HG03520 (cell line): ENCODE data around the gene BACH2.

Source experiments
- ATAC-seq: cut with Tn5 transposase; IDR thresholded peaks from one replicate; pipeline ENCODE4 v1.9.1; 2021; ENCODE audit warnings: mild to moderate bottlenecking, moderate library complexity; ENCODE audit not compliant: unreplicated experiment

The BACH2 gene

DNA sequence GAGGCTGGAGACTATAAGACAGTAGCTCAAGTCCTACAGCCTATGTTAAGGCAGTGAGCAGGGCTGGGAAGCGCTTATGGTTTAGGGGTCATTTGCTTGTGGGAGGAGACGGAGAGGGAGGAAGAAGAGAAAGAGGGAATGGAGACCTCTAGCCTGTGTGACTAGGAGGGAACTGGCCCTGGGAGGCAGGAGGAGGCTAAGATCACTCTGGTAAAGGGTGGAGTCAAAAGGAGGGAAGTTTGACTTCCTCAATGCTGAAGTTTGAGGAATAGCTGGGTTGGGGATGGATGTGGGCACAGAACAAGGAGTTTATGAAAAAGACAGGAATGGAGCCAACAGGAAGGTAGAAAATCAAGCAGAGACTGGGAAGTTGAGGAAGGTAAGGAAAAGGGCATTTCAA, 6.4 kb upstream of the BACH2 start:
- no peak for ATAC-seq

DNA sequence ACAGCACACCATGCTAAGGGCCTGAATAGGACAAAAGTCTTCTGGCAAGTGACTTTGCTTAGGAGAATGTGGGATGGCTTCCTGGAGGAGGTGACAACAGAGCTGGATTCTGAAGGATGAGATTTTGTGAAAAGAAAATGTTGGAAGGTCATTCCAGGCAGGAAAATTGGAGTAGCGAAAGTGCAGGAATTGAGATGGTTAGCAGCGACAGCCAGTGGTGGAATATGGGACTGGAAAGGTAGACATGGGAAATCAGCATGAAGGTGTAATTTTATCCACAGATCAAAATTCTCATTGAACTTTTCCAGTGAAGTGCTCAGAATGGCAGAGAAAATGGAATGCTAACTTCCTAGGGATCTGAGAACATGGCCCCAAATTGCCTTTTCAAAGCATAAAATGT, 5.7 kb upstream of the BACH2 start:
- no peak for ATAC-seq

DNA sequence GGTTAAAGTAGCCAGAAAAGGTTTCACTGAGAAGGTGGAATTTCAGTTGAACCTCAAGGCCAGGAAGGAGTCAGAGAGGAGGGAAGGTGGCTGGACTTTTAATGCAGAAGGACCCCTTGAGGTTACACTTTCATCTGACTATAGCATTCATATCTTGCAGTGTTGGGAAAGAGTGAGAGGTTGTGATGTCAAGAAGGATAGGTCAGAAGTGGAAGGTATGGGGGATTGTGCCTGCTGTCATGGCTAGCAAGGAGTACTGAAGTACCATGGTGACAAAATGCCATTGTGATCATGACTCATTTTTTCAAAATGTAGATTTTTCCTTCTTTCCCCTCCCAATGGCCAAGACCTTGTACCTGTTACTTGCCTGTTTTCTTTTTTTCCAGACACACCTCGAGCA, 5.2 kb upstream of the BACH2 start:
- ATAC-seq = no peak

DNA sequence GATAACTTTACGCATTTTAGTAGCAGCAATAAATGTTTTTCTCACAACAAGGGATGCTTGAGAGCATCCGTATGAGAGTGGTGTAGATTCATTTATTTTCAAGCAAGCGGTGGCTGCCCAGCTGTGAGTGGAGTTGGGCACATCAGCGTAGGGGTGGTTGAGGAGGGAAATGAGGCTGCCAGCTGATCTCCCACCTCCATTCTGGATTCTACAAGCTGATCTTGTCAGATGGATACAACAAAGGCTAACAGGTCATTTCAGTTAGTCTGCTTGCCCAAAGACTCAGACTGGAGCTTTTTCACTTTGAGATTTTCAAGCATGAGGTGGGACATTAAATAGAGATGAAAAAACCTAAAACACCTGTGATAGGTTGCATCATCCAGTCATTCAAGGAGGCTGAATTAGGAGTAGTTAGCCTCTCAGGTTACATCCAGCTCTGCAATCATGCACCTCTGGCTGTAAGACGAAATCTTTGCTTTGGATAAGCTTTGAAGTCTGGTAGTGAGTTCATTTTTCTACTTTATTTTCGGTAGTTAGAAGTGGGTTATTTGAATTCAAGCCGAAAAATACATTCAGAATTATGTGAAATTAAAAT, 1.9 kb upstream of the BACH2 start:
- ATAC-seq = no peak

DNA sequence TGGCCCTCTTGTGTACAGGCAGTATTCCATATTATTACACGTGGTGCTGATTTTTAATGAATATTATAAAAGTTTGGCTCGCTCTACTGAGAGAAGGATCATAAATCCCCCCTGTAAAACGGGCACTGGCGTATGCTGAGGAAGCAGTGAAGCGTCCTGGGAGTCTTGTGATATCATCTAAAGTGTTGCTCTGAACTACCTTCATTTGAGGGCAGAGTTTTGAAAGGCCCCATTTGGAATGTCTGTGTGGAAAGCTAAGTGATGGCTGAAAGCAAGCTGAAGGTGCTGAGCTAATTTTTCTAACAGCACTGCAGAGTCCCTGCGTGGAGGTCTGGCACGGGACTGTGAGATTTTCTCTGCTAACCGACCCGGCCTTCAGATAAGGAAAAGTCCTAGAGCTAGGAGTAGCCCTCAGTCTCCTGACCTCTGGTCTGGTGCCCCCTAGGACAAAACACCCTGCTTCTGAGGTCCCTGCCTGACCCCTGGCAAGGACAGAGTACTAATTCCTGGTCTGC, 1.3 kb upstream of the BACH2 start:
- ATAC-seq = no peak

DNA sequence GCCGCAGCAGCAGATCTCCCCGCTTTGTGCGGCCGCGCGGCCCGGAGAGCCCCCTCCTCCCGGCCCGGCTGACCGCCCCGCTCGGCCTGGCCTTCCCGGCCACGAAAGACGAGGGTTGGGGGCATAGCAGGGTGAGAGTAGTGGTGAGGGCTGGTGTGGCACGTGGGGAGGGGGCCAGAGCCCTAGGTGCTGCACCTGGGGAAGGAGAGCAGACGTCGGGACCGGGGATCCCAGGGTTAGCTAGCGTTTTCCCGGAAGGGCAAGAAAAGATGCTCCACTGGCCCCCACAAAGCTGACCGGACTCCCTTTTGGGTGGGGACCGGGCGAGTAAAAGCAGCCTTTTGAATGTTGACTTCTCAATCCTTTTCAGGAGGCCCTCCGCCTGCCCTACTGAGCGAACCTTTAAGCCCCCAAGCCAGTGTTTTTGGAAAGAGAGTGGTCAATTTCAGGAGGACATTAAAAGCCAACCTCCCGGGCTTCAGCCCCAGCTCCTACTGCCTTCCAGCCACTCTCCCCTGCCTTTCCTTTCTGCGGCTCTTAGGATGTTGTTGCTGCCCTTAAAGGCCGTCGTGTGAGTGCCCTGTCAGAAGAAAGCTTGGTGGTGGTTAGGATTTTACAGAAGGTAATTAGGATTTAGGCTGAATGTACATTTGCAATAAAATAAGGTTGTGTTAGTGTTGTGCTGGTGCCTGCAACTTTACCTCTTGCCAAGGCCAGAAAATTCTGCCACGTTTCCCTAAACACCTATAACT, 648 bp upstream of the BACH2 start:
- no peak for ATAC-seq

DNA sequence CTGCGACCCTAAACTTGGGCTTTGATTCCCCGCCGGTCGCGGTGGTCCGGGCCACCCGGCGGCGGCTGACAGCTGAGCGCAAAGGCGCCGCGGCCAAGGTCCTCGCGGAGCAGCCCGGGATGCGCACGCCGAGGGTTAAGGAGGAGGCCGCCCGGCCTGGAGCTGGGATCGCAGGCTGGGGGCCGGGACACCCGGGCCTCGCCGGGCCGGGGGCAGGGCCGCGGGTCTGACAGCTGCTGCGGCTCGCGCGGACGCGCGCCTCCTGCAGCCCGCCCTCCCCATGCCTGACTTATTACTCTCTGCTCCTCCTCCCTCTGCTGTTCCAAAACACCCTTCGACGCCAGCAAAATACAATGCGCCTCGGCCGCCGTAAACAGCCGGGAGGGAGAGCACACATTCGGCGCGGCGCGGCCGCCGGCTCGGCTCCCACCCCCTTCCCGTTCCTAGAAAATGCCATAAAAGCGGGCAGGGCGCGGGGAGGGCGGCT, 746 bp downstream of the BACH2 start:
- peak; percentile 34 for ATAC-seq

DNA sequence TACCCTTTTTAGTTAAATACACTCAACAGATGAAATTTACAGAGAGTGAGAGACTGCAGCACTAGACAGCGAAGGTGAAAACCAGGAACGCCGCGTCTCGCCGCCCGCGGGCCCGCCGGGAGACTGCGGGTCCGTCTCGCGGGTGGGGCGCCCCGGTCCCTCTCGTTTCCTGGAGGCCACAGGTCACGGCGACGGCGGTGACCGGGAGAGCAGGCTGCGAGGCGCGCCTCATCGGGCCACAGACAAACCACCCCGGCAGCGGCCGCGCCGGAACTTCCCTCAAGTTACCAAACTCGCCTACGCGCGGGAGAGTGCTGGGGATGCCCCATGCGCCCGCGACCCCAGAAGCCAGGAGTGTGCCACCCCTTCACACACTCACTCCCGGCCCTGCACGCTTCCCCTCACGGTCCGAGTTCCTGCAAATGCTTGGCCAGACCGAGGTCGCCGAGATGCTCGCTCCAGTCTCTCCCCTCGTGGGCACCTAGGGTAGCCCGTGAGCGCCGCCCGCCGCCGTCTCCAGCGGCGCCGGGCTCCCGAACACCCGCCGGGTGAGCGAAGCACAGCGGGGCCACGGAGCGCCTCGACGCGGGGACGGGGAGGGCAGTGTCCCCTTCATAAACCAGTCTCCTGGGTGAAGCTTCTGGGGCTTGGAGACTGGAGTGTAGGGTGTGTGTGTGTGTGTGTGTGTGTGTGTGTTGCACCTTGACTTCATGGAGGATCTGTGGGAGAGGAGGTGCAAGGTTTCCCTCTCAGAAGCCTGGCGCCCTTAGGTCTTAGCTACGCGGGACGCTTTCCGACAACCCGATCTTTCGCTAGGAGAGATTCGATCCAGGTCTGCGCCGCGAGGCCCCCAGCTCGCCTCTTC, 1.4 kb downstream of the BACH2 start:
- ATAC-seq = no peak

DNA sequence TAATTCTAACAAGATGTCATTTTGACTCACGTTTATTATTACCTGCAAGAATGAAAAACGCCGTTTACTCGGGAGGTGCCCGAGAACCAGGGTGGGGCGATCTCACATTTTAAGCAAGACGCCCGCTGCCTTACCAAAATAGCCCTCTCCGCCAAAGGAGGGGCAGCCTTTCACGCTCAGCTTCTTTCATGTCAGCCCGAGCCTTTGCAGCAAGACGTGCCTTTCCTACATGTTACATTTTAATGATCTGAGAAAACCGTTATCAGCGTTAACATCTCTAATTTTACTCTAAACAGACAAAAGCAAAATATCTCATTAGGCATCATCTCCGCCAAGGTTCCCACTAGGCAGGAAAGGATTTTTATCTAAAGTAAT, 2.0 kb downstream of the BACH2 start:
- ATAC-seq = no peak

DNA sequence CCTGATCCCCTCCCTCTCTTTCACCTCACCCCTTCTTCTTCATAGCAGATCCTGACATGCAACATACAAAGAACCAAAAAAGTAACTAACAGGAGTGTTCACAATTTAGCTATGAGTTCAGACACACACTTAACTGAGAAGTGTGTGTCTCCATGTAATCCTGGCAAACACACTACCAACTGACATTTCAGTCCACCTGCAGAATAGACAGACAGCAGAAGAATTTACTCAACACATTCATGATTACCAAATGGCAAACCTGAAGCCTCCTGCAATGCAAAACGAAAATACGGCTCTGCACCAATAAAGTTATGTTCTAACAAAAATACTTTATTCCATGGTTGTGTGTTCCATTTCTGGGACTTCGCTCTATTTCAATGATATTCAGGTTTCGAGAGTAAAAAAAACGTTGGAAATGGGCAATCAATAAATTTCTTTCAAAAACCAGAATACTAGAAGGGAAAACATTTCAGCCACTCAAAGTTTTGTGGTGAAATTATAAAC, 2.6 kb downstream of the BACH2 start:
- ATAC-seq = no peak

DNA sequence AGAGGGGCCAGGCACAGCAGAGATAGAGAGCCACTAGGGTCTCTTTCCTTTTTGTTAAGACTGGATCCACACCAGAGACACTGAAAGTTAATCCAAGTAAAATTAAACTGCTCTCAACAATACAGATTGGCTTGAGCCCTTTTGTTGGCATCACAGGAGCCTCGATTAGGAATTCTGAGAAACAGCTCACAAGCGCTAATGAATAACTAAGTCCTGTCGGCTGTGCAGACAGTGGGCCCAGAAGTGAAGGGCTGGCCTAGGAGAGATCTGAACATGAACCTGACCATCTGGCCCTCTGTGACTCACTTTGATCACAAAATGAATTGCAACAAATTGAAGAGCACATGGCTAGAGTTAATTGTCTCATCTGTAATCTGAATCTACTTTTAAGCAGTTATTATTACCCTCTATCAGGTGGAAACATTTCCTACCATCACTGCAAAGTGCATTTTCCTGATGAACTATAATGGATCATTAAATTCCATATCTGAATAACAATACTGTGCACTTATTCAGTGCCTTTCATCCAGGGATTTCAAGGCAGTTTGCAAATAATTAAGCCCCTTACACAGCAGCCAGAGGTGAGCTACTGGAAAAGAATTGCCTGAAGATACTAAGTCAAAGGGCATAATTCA, 3.2 kb downstream of the BACH2 start:
- no peak for ATAC-seq

DNA sequence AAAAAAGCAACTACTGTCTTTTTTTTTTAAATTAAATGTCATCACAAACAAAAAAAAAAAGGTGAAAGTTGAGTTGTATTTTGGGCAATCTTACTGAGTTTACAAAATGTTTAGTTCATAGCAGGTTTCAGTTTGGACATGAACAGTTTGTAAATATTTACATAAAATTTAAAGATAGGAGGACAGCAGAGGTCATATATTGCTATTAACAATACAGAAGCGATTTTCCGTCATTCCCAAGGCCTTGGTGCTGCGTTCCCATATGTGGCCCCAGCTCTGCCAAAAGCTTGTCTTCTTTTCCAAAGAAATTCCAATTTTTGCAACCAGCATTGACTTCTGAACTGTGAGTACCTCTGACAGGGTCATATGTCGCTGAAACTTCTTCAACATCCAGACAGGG, 5.1 kb downstream of the BACH2 start:
- no peak for ATAC-seq

DNA sequence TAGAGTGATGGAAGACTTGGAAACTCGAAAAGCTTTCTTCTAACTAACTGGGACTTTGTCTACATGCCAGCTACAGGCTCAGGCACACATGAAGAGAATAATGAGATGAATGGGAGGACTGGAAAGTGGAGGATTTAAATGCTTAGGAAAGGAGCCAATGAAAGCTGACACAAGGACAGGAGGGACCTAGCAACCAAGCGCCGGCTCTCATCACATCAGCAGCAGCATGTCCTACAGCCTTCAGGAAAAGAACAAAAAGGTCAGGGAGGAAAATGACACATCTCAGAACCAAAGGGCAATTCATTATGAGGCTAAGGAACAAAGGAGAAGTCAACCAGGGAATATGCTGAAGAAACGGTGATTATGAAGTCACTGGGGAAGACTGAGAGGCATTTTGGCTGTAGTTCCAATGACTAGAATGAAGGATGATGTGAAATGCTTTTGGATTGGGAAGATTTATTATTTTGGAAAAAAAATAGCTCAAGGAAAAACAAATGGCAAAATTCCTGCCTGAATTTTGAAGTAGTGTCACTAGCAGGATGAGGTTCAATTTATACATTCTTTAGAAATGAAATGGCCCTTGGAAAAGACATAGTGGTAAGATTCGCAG, 5.7 kb downstream of the BACH2 start:
- ATAC-seq = no peak

DNA sequence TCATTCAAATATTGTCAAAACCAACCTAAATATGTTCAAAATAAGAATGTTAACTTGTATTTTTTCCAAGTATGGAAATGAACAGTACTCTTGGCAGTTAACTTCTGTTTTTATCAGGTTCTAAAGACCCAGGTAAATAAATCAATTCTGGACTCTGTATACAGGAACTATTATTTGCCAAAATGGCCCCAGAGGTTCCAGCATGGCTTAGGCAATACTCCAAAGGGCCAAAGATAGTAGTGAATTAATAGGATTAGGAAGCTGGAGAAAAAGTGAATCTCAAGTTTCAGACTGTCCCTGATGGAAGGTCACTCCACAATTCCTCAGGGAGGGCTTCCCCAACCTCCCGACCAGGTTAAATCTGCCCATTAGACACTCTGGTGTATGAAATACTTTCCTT, 6.7 kb downstream of the BACH2 start:
- ATAC-seq = no peak

DNA sequence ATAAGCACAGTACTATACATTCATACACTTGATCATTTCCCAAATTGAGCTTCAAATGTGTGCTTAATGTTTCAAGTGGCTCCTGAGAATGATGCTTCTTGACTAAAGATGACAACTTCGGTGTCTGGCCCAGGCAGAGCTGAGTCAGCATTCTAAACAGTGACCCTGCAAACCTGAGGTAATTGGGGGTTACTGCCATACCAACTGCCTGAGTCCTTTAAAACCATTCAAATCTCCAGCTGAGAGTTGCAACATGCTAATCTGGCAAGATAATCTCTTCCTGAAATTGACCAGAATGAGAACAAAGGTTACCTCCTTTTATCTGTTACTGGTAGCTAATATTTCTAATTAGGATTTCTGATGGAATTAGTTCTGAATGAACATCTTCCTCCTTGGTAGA, 8.2 kb downstream of the BACH2 start:
- ATAC-seq = no peak

DNA sequence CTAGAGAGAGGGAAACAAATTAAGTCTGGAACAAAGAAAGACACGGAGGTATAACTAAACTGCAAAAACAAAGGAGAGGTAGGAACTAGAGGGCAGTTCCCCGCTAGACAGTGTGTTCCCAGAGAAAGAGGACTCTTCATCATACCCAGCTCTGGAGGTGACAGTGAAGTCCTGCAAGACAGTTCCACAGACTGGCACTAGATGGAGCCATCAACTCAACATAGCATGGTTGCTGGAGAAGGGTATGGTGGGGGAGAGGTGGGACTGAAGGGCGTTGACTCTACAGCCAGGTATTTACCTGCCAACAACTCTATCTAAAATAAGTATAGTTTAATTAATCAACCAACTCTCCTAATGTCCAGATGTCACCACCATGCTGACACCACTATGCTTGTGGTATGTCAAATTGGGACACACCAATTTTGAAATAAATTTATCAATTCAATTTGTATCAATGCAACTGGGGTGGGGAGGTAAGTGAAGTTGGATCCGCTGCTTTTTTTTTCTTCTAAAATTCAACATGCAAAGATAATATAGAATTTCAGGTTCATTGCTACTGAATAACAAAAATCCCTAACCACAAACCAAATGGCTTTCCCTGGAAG, 9.7 kb downstream of the BACH2 start:
- ATAC-seq = no peak

DNA sequence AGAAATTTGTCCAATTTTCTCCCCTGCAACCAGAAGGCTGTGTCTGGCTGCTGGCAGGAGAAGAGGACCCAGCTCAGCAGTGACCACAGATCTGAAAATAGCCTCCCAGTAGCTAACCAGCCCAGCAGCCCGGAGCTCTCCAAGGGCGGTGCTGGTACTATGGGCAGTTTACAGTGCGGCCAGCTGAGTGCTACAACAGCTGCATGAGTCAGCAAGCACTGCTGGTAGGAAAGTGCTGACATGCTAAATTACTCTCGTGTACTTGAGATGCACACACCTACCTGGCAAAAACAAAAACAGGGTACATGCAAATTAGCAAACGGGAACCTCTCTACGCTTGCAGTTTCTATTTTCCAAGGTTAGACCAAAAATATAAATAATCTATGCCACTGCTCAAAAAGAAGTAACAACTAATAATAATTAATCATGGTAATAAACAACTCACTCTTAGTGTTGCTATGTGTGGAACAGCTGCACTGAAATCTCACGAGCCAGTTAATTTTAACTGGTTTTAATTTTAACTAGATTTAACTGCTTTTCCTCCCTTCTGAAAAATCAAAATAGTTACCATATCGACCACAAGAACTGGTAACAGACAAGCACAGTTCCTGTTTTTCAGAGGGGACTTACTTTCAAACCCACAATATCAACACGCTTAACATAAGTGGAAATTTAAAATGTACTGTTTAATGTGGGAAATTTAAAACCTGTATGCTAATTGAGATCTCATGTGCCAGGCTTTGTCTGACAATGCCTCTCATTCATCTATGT, 10.8 kb downstream of the BACH2 start:
- ATAC-seq = peak; percentile 69

DNA sequence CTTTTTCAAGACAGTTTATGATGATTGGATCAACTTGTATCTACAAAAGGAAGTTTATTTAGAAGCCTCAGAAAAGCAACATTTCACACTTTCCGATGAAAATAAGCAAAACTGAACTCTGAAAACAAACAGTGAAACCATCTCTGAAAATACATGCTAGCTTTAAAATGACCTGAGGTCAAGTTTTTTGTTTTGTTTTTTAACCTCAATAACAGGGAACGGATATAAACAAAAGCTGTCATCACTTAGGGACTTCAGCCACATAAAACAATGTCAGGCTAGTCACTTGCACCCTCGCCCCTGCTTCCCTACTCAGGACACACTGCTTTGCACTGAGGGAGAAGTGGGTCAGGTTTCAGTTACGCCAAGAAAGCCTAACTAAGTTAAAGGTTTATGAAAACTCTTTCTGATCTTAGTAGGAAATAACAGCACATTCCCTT, 11.6 kb downstream of the BACH2 start:
- peak; percentile 37 for ATAC-seq
